HepG2 (cell line): ENCODE data around the gene CHRNB1. TPM values are rescaled to one million over a fixed set of nuclear protein-coding genes. Genes with fewer than 3 reads are reported as not detected.
A peak's percentile ranks its signal among the peaks of the same experiment; 100 is the strongest.

ENCODE experiments used
- AHR ChIP-seq: IDR thresholded peaks from 2 replicates; pipeline ENCODE4 v1.6.1; 2018; ENCODE audit warnings: missing genetic modification reagents, missing compliant biosample characterization
- ARID4A ChIP-seq: sonication (generic); formaldehyde crosslinking; IDR thresholded peaks from 2 replicates; pipeline ENCODE4 v1.5.0; 2020; ENCODE audit warnings: mild to moderate bottlenecking, missing genetic modification reagents, borderline replicate concordance
- ATF7 ChIP-seq, 2 experiments: fragments of 450-650 bp in 1 of 2; sonication (generic) in 1 of 2; formaldehyde crosslinking in 1 of 2; IDR thresholded peaks; 2 replicates each; pipeline versions ENCODE4 v1.4.0 to v1.6.1; 2016 to 2020; ENCODE audit warnings: antibody characterized with exemption in 1 of 2, mild to moderate bottlenecking in 1 of 2, missing genetic modification reagents in 1 of 2
- GFI1 ChIP-seq: sonication (generic); formaldehyde crosslinking; IDR thresholded peaks from 2 replicates; pipeline ENCODE4 v1.5.0; 2020; ENCODE audit warnings: missing genetic modification reagents, mild to moderate bottlenecking, borderline replicate concordance
- IKZF1 ChIP-seq: fragments of 450-650 bp; IDR thresholded peaks from 2 replicates; pipeline ENCODE4 v1.7.1; 2016
- PAX8 ChIP-seq: sonication (generic); formaldehyde crosslinking; IDR thresholded peaks from 2 replicates; pipeline ENCODE4 v1.8.0; 2022; ENCODE audit warnings: mild to moderate bottlenecking, missing genetic modification reagents, borderline replicate concordance
- PRDM10 ChIP-seq: sonication (generic); formaldehyde crosslinking; IDR thresholded peaks from 2 replicates; pipeline ENCODE4 v1.4.0; 2020; ENCODE audit warnings: low read depth, missing genetic modification reagents
- SRY ChIP-seq: sonication (generic); formaldehyde crosslinking; IDR thresholded peaks from 2 replicates; pipeline ENCODE4 v1.8.0; 2022; ENCODE audit warnings: mild to moderate bottlenecking, missing genetic modification reagents
- ZBED4 ChIP-seq: sonication (generic); formaldehyde crosslinking; IDR thresholded peaks from 2 replicates; pipeline ENCODE4 v1.4.0; 2020; ENCODE audit warnings: missing genetic modification reagents, borderline replicate concordance
- ZKSCAN5 ChIP-seq: sonication (generic); formaldehyde crosslinking; IDR thresholded peaks from 2 replicates; pipeline ENCODE4 v1.5.1; 2020; ENCODE audit warnings: mild to moderate bottlenecking, missing genetic modification reagents
- ZMYM3 ChIP-seq: sonication (generic); formaldehyde crosslinking; IDR thresholded peaks from 2 replicates; pipeline ENCODE4 v1.5.1; 2020; ENCODE audit warnings: mild to moderate bottlenecking, missing genetic modification reagents
- ZNF17 ChIP-seq: sonication (generic); formaldehyde crosslinking; IDR thresholded peaks from 2 replicates; pipeline ENCODE4 v1.5.0; 2020; ENCODE audit warnings: mild to moderate bottlenecking, missing genetic modification reagents
- ZNF232 ChIP-seq: sonication (generic); formaldehyde crosslinking; IDR thresholded peaks from 2 replicates; pipeline ENCODE4 v1.4.0; 2020; ENCODE audit warnings: missing genetic modification reagents, borderline replicate concordance
- ZNF3 ChIP-seq: IDR thresholded peaks from 2 replicates; pipeline ENCODE4 v1.7.0; 2017; ENCODE audit warnings: inconsistent platforms
- ZNF451 ChIP-seq: sonication (generic); formaldehyde crosslinking; IDR thresholded peaks from 2 replicates; pipeline ENCODE4 v1.5.0; 2020; ENCODE audit warnings: mild to moderate bottlenecking, missing genetic modification reagents
- ZSCAN9 ChIP-seq: IDR thresholded peaks from 2 replicates; pipeline ENCODE4 v1.6.1; 2016; ENCODE audit warnings: borderline replicate concordance
- ZZZ3 ChIP-seq: sonication (generic); formaldehyde crosslinking; IDR thresholded peaks from 2 replicates; pipeline ENCODE4 v1.4.0; 2020; ENCODE audit warnings: missing genetic modification reagents, mild to moderate bottlenecking, borderline replicate concordance
- polyA plus RNA-seq, 8 experiments: library from polyadenylated mRNA; depleted of rRNA in 3 of 8; stranded (reverse) in 7 of 8; unstranded in 1 of 8; fragments of >200 nt; fragmentation: Illumina TruSeq in 4 of 8; extraction: Trizol in 4 of 8; gene quantifications; 2 replicates each; pipeline versions ENCODE4 v1.2.1 to v1.2.3, GENCODE V29; 2011 to 2016; ENCODE audit warnings: low read depth in 4 of 8, missing spikeins in 1 of 8, mixed read lengths in 1 of 8; ENCODE audit not compliant: insufficient read depth in 1 of 8
- total RNA-seq, 5 experiments: library from RNA; depleted of rRNA; stranded (reverse); fragments of >200 nt; fragmentation: Illumina TruSeq; extraction: Trizol; gene quantifications; 2 replicates each; pipeline ENCODE4 v1.2.3, GENCODE V29; 2016; ENCODE audit warnings: low read depth in 1 of 5

Gene CHRNB1
- total and polyA plus RNA-seq, 2 of the 13 experiments (the other 11 are each of a cell fraction or from before 2014, with no cell fraction given): 5.4 to 33.7 TPM

GRCh38 chr17:7440113-7440833 lies 4.6 kb upstream of the CHRNB1 start (continued):
- no peak for TF ChIP-seq PAX8 (CRISPR knock-in tag)
- no peak for TF ChIP-seq ZNF232 (CRISPR knock-in tag)
- TF ChIP-seq GFI1: no peak
- no peak for TF ChIP-seq ZBED4 (CRISPR knock-in tag)
- no peak for TF ChIP-seq ATF7 (IDR thresholded peaks at IDR 0.05)
- TF ChIP-seq ATF7 (CRISPR knock-in tag; IDR thresholded peaks at IDR 0.05): 0 out of 2 replicates have a peak, but pooled peaks have one; percentile 29
- TF ChIP-seq ZNF3 (CRISPR knock-in tag): no peak
- no peak for TF ChIP-seq AHR (CRISPR knock-in tag)
- no peak; the same call in 1 of the 2 replicates for TF ChIP-seq ARID4A (CRISPR knock-in tag)
- peak; percentile 98 for TF ChIP-seq PRDM10 (CRISPR knock-in tag)
- TF ChIP-seq ZNF451 (CRISPR knock-in tag): 0 out of 2 replicates have a peak, but pooled peaks have one; percentile 58
- TF ChIP-seq IKZF1: no peak
- TF ChIP-seq ZZZ3 (CRISPR knock-in tag): 0 out of 2 replicates have a peak, but pooled peaks have one; percentile 50
- no peak for TF ChIP-seq ZMYM3 (CRISPR knock-in tag)
- no peak for TF ChIP-seq ZKSCAN5 (CRISPR knock-in tag)
- TF ChIP-seq ZSCAN9 (CRISPR knock-in tag): no peak
- TF ChIP-seq SRY (CRISPR knock-in tag): 0 out of 2 replicates have a peak, but pooled peaks have one; percentile 57
- TF ChIP-seq ZNF17: no peak
